Measurements from ENCODE around the gene SEPTIN2.

The SEPTIN2 gene

GRCh38 chr2:241315879-241316631 lies at the start of gene SEPTIN2:
Gene SEPTIN2 (plus strand): TSS chr2:241315925. CDS start chr2:241324233, 8,308 bp downstream.
- no peaks in the 10 kb centered on the region for H3K9me3 ChIP-seq (ENCODE audit: control insufficient read depth in 2 of 2, low read length in 2 of 2)
- H3K4me3 ChIP-seq (ENCODE audit: low read length in 2 of 2) = peak within 1 kb of the TSS; percentile 95 to 100
- H3K9ac ChIP-seq (ENCODE audit: low read depth in 1 of 2, low read length in 2 of 2) = peak within 1 kb of the TSS; percentile 97 to 98
- peaks cover 27 to 28% of the 10 kb centered on the region in 2 donors for H3K4me1 ChIP-seq (ENCODE audit: control insufficient read depth in 2 of 2, insufficient read depth in 2 of 2, low read length in 2 of 2)
- no peaks in the 10 kb centered on the region for H3K27me3 ChIP-seq (ENCODE audit: control insufficient read depth in 2 of 2, insufficient read depth in 2 of 2, low read length in 2 of 2)
- peak within 1 kb of the TSS; percentile 99 to 100 for H3K27ac ChIP-seq (ENCODE audit: low read depth in 2 of 2, low read length in 2 of 2)
- H3K36me3 ChIP-seq (ENCODE audit: control insufficient read depth in 2 of 2, insufficient read depth in 2 of 2, low read length in 2 of 2) = no peaks in the 10 kb centered on the region

- H3K9me3 ChIP-seq (ENCODE audit: control insufficient read depth in 2 of 2, low read length in 2 of 2) = no peaks in the 10 kb centered on the region
- H3K36me3 ChIP-seq (ENCODE audit: control insufficient read depth in 2 of 2, insufficient read depth in 2 of 2, low read length in 2 of 2) = peaks cover 48 to 55% of the 10 kb centered on the region in 2 donors
- no peak overlapping the region for H3K4me3 ChIP-seq (ENCODE audit: low read length in 2 of 2)
- H3K4me1 ChIP-seq (ENCODE audit: control insufficient read depth in 2 of 2, insufficient read depth in 2 of 2, low read length in 2 of 2) = peaks cover 14 to 22% of the 10 kb centered on the region in 2 donors
- H3K27me3 ChIP-seq (ENCODE audit: control insufficient read depth in 2 of 2, insufficient read depth in 2 of 2, low read length in 2 of 2) = no peaks in the 10 kb centered on the region
- no peak overlapping the region for H3K27ac ChIP-seq (ENCODE audit: low read depth in 2 of 2, low read length in 2 of 2)
- no peak overlapping the region for H3K9ac ChIP-seq (ENCODE audit: low read depth in 1 of 2, low read length in 2 of 2)
These were observed 48.3 kb upstream of the SEPTIN2 start for GRCh38 chr2:241267249-241268067.

DNA sequence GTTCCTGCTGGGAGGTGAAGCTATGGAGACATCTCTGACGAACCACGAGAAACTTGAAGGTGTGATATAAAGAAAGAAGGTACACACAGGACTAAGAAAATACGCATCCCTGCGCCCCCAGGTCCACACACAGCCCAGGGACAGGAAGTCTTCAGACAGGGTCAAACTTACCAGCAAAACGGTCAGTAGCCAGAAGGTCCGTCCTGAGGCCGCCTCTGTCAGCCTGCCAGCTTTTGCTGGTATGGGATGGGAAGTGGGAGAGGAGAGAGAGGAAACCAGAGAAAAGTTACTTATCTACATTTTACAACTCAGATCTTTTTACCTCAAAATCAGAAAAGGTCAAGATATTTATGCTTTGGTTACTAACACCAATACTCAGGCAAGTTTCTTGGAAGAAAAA lies 47.4 kb upstream of the SEPTIN2 start:
- Histone ChIP-seq H3K36me3 (ENCODE audit: control insufficient read depth in 2 of 2, insufficient read depth in 2 of 2, low read length in 2 of 2) (peaks cover 39 to 47% of the 10 kb centered on the region in 2 donors), H3K4me3 (ENCODE audit: low read length in 2 of 2) (no peak overlapping the region), H3K4me1 (ENCODE audit: control insufficient read depth in 2 of 2, insufficient read depth in 2 of 2, low read length in 2 of 2) (peaks cover 18 to 25% of the 10 kb centered on the region in 2 donors), H3K27ac (ENCODE audit: low read depth in 2 of 2, low read length in 2 of 2) (no peak overlapping the region), H3K9ac (ENCODE audit: low read depth in 1 of 2, low read length in 2 of 2) (no peak overlapping the region), H3K27me3 (ENCODE audit: control insufficient read depth in 2 of 2, insufficient read depth in 2 of 2, low read length in 2 of 2) (no peaks in the 10 kb centered on the region), H3K9me3 (ENCODE audit: control insufficient read depth in 2 of 2, low read length in 2 of 2) (no peaks in the 10 kb centered on the region)

DNA sequence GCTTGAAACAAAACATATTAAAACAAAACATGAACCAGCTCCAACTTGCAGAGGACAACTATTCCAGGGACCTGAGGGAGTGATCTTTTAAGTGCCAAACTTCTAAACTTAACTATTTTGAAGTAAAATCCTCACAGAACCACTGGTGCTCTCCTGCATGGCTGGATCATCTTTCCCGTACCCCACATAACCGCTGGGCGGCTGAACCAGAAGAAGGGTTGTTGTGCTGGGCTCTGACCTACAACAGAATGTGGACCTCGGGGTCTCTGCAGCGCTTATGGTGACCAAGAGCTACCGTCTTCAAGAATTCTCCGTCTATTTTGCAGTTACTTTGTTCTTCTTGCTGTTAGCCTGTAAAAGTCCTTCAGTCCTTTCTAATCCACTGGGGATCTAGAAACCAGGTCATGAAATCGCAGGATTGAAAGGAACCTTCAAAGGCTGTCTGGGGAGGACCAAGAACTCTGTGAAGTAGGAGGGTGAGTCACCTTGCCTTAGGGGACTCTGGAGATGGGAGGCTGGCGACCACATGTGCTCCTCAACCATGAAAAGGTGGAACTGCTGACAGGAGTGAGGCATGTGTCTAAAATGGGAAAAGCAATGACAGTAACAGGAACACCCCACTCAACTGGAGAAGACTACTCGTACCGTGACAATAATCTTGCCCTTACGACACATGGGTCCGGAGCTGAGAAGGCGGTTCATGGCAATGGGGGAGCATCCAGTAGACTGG lies 46.8 kb upstream of the SEPTIN2 start:
- no peaks in the 10 kb centered on the region for H3K9me3 ChIP-seq (ENCODE audit: control insufficient read depth in 2 of 2, low read length in 2 of 2)
- peaks cover 34 to 42% of the 10 kb centered on the region in 2 donors for H3K36me3 ChIP-seq (ENCODE audit: control insufficient read depth in 2 of 2, insufficient read depth in 2 of 2, low read length in 2 of 2)
- H3K4me1 ChIP-seq (ENCODE audit: control insufficient read depth in 2 of 2, insufficient read depth in 2 of 2, low read length in 2 of 2) = peaks cover 20 to 25% of the 10 kb centered on the region in 2 donors
- H3K27me3 ChIP-seq (ENCODE audit: control insufficient read depth in 2 of 2, insufficient read depth in 2 of 2, low read length in 2 of 2) = no peaks in the 10 kb centered on the region
- H3K4me3 ChIP-seq (ENCODE audit: low read length in 2 of 2) = no peak overlapping the region
- no peak overlapping the region for H3K9ac ChIP-seq (ENCODE audit: low read depth in 1 of 2, low read length in 2 of 2)
- no peak overlapping the region for H3K27ac ChIP-seq (ENCODE audit: low read depth in 2 of 2, low read length in 2 of 2)

DNA sequence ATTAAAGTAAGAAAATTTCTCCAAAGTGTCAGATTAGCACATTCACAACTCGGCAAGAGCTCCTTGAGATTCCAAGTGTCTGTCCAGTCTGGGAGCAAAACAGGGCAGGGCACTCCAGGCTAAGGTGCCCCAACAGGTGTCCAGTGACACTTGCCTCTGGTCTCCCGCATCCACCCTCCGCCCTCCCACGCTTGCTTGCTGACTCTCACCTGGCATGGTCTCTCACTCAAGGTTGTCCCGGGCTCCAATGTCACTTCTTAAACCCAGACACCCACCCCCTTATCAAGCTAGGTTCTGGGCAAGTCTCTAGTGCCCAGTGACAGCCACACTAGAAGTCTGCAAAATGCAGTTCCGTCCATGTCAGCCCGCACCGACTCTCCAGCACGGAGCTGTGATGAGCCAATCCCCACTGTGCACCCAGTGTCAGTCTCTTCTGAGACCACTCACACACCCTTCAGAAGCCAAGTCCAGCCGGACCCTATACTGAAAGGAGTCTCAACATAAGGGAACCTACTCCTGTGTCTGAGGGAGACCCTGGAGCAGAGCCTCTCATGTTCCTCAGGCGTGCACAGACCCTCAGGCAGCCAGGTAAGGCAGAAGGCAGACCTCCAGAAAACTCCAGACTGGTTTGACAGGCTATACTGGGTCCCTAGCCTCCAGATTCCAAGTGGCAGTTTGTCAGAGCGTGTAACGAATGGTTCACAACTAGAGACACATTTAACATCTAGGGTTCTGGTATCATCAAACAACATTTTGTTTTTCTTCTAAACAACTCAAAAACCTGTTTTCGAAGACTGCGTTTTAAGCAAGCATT lies 45.8 kb upstream of the SEPTIN2 start:
- H3K4me3 ChIP-seq (ENCODE audit: low read length in 2 of 2) = peak overlapping the region in 1 of 2 donors; percentile 48

GRCh38 chr2:241270531-241270930 lies 45.2 kb upstream of the SEPTIN2 start:
- peaks cover 20 to 25% of the 10 kb centered on the region in 2 donors for H3K4me1 ChIP-seq (ENCODE audit: control insufficient read depth in 2 of 2, insufficient read depth in 2 of 2, low read length in 2 of 2)
- H3K36me3 ChIP-seq (ENCODE audit: control insufficient read depth in 2 of 2, insufficient read depth in 2 of 2, low read length in 2 of 2) = peaks cover 23 to 32% of the 10 kb centered on the region in 2 donors
- H3K9me3 ChIP-seq (ENCODE audit: control insufficient read depth in 2 of 2, low read length in 2 of 2) = no peaks in the 10 kb centered on the region
- peak overlapping the region in 1 of 2 donors; percentile 13 for H3K9ac ChIP-seq (ENCODE audit: low read depth in 1 of 2, low read length in 2 of 2)
- no peaks in the 10 kb centered on the region for H3K27me3 ChIP-seq (ENCODE audit: control insufficient read depth in 2 of 2, insufficient read depth in 2 of 2, low read length in 2 of 2)
- H3K4me3 ChIP-seq (ENCODE audit: low read length in 2 of 2) = peak overlapping the region; percentile 0 to 89
- H3K27ac ChIP-seq (ENCODE audit: low read depth in 2 of 2, low read length in 2 of 2) = no peak overlapping the region

More for the DNA sequence above, 45.8 kb upstream of the SEPTIN2 start:
- H3K27ac ChIP-seq (ENCODE audit: low read depth in 2 of 2, low read length in 2 of 2) = no peak overlapping the region
- peak overlapping the region in 1 of 2 donors; percentile 14 for H3K9ac ChIP-seq (ENCODE audit: low read depth in 1 of 2, low read length in 2 of 2)
- H3K27me3 ChIP-seq (ENCODE audit: control insufficient read depth in 2 of 2, insufficient read depth in 2 of 2, low read length in 2 of 2) = no peaks in the 10 kb centered on the region
- peaks cover 20 to 25% of the 10 kb centered on the region in 2 donors for H3K4me1 ChIP-seq (ENCODE audit: control insufficient read depth in 2 of 2, insufficient read depth in 2 of 2, low read length in 2 of 2)
- H3K36me3 ChIP-seq (ENCODE audit: control insufficient read depth in 2 of 2, insufficient read depth in 2 of 2, low read length in 2 of 2) = peaks cover 27 to 36% of the 10 kb centered on the region in 2 donors
- H3K9me3 ChIP-seq (ENCODE audit: control insufficient read depth in 2 of 2, low read length in 2 of 2) = no peaks in the 10 kb centered on the region

- H3K4me3 ChIP-seq (ENCODE audit: low read length in 2 of 2) = peak overlapping the region; percentile 75 to 89
- peaks cover 14 to 21% of the 10 kb centered on the region in 2 donors for H3K36me3 ChIP-seq (ENCODE audit: control insufficient read depth in 2 of 2, insufficient read depth in 2 of 2, low read length in 2 of 2)
- peak overlapping the region; percentile 63 to 83 for H3K9ac ChIP-seq (ENCODE audit: low read depth in 1 of 2, low read length in 2 of 2)
- H3K4me1 ChIP-seq (ENCODE audit: control insufficient read depth in 2 of 2, insufficient read depth in 2 of 2, low read length in 2 of 2) = peaks cover 20 to 25% of the 10 kb centered on the region in 2 donors
- H3K27me3 ChIP-seq (ENCODE audit: control insufficient read depth in 2 of 2, insufficient read depth in 2 of 2, low read length in 2 of 2) = no peaks in the 10 kb centered on the region
- no peaks in the 10 kb centered on the region for H3K9me3 ChIP-seq (ENCODE audit: control insufficient read depth in 2 of 2, low read length in 2 of 2)
- H3K27ac ChIP-seq (ENCODE audit: low read depth in 2 of 2, low read length in 2 of 2) = peak overlapping the region; percentile 79 to 82
These were observed 43.9 kb upstream of the SEPTIN2 start for GRCh38 chr2:241271706-241272302.

GRCh38 chr2:241272303-241273209 lies 43.2 kb upstream of the SEPTIN2 start:
- H3K27me3 ChIP-seq (ENCODE audit: control insufficient read depth in 2 of 2, insufficient read depth in 2 of 2, low read length in 2 of 2) = no peaks in the 10 kb centered on the region
- H3K27ac ChIP-seq (ENCODE audit: low read depth in 2 of 2, low read length in 2 of 2) = peak overlapping the region; percentile 79 to 82
- H3K4me1 ChIP-seq (ENCODE audit: control insufficient read depth in 2 of 2, insufficient read depth in 2 of 2, low read length in 2 of 2) = peaks cover 20 to 25% of the 10 kb centered on the region in 2 donors
- H3K9me3 ChIP-seq (ENCODE audit: control insufficient read depth in 2 of 2, low read length in 2 of 2) = no peaks in the 10 kb centered on the region
- H3K9ac ChIP-seq (ENCODE audit: low read depth in 1 of 2, low read length in 2 of 2) = peak overlapping the region; percentile 72 to 83
- H3K4me3 ChIP-seq (ENCODE audit: low read length in 2 of 2) = peak overlapping the region; percentile 75 to 89
- peaks cover 8 to 18% of the 10 kb centered on the region in 2 donors for H3K36me3 ChIP-seq (ENCODE audit: control insufficient read depth in 2 of 2, insufficient read depth in 2 of 2, low read length in 2 of 2)
